ENCODE data around the gene DAO. TPM values are rescaled to one million over a fixed set of nuclear protein-coding genes. Genes with fewer than 3 reads are reported as not detected.

DAO gene
- polyA plus RNA-seq, 3 donors from 2014 or later, result not detected

GRCh38 chr12:108922918-108923317 is 43.0 kb downstream of the DAO start:
- no peak for DNase-seq
- H3K4me1 Mint-ChIP-seq, result no peaks in the 10 kb centered on the region
- H3K4me3 Mint-ChIP-seq, result no peak overlapping the region
- no peaks in the 10 kb centered on the region for H3K36me3 Mint-ChIP-seq
- peaks cover 0 to 6% (median 0%) of the 10 kb centered on the region in 6 donors for H3K9me3 Mint-ChIP-seq
- no peak overlapping the region for H3K27ac Mint-ChIP-seq
- peaks cover 2 to 3% (median 3%) of the 10 kb centered on the region in 3 donors for H3K27me3 Mint-ChIP-seq (ENCODE audit: low read depth in 3 of 3)

GRCh38 chr12:108928695-108929094 is 48.8 kb downstream of the DAO start:
- Mint-ChIP-seq H3K4me1 (no peaks in the 10 kb centered on the region), H3K9me3 (peaks cover 0 to 3% (median 0%) of the 10 kb centered on the region in 6 donors), H3K27ac (no peak overlapping the region), H3K36me3 (no peaks in the 10 kb centered on the region), H3K27me3 (ENCODE audit: low read depth in 3 of 3) (peaks cover 0 to 5% (median 1%) of the 10 kb centered on the region in 3 donors), H3K4me3 (no peak overlapping the region)
- no peak for DNase-seq

GRCh38 chr12:108930155-108930554 is 50.3 kb downstream of the DAO start:
- no peak for DNase-seq
- Mint-ChIP-seq H3K4me3 (no peak overlapping the region), H3K9me3 (peaks cover 0 to 3% (median 0%) of the 10 kb centered on the region in 6 donors), H3K4me1 (no peaks in the 10 kb centered on the region), H3K27me3 (ENCODE audit: low read depth in 3 of 3) (peaks cover 0 to 9% (median 1%) of the 10 kb centered on the region in 3 donors), H3K27ac (no peak overlapping the region), H3K36me3 (no peaks in the 10 kb centered on the region)

GRCh38 chr12:108930756-108931155 is 50.9 kb downstream of the DAO start:
- Mint-ChIP-seq H3K36me3 (no peaks in the 10 kb centered on the region), H3K9me3 (no peaks in the 10 kb centered on the region), H3K4me1 (no peaks in the 10 kb centered on the region), H3K27me3 (ENCODE audit: low read depth in 3 of 3) (peaks cover 0 to 9% (median 1%) of the 10 kb centered on the region in 3 donors), H3K4me3 (no peak overlapping the region), H3K27ac (no peak overlapping the region)
- no peak for DNase-seq

GRCh38 chr12:108933949-108934348 is 54.1 kb downstream of the DAO start:
- DNase-seq, result no peak
- Mint-ChIP-seq H3K27ac (no peak overlapping the region), H3K36me3 (no peaks in the 10 kb centered on the region), H3K4me1 (no peaks in the 10 kb centered on the region), H3K9me3 (no peaks in the 10 kb centered on the region), H3K4me3 (no peak overlapping the region), H3K27me3 (ENCODE audit: low read depth in 3 of 3) (peaks cover 0 to 7% (median 1%) of the 10 kb centered on the region in 3 donors)

- no peak overlapping the region for H3K4me3 Mint-ChIP-seq
- no peak overlapping the region for H3K27ac Mint-ChIP-seq
- H3K9me3 Mint-ChIP-seq, result no peaks in the 10 kb centered on the region
These were observed 55.4 kb downstream of the DAO start for GRCh38 chr12:108935159-108935763.

GRCh38 chr12:108938247-108938924 is 58.5 kb downstream of the DAO start:
- peaks cover 0 to 7% (median 0%) of the 10 kb centered on the region in 3 donors for H3K27me3 Mint-ChIP-seq (ENCODE audit: low read depth in 3 of 3)
- H3K4me1 Mint-ChIP-seq, result no peaks in the 10 kb centered on the region
- H3K9me3 Mint-ChIP-seq, result no peaks in the 10 kb centered on the region
- H3K36me3 Mint-ChIP-seq, result no peaks in the 10 kb centered on the region
- no peak overlapping the region for H3K4me3 Mint-ChIP-seq
- no peak for DNase-seq
- peak overlapping the region in 1 of 6 donors; percentile 48 for H3K27ac Mint-ChIP-seq

More at GRCh38 chr12:108935159-108935763, 55.4 kb downstream of the DAO start:
- DNase-seq, result no peak
- no peaks in the 10 kb centered on the region for H3K4me1 Mint-ChIP-seq
- H3K27me3 Mint-ChIP-seq (ENCODE audit: low read depth in 3 of 3), result peaks cover 0 to 7% (median 1%) of the 10 kb centered on the region in 3 donors
- no peaks in the 10 kb centered on the region for H3K36me3 Mint-ChIP-seq

GRCh38 chr12:108939594-108939993 is 59.7 kb downstream of the DAO start:
- no peaks in the 10 kb centered on the region for H3K4me1 Mint-ChIP-seq
- no peak overlapping the region for H3K4me3 Mint-ChIP-seq
- no peak overlapping the region for H3K27ac Mint-ChIP-seq
- DNase-seq, result peak in 1 of 3 donors; percentile 4
- H3K36me3 Mint-ChIP-seq, result no peaks in the 10 kb centered on the region
- no peaks in the 10 kb centered on the region for H3K9me3 Mint-ChIP-seq
- peaks cover 0 to 4% (median 0%) of the 10 kb centered on the region in 3 donors for H3K27me3 Mint-ChIP-seq (ENCODE audit: low read depth in 3 of 3)

GRCh38 chr12:108940138-108940537 is 60.2 kb downstream of the DAO start:
- no peak for DNase-seq
- Mint-ChIP-seq H3K4me3 (no peak overlapping the region), H3K27ac (no peak overlapping the region), H3K27me3 (ENCODE audit: low read depth in 3 of 3) (peaks cover 0 to 3% (median 0%) of the 10 kb centered on the region in 3 donors), H3K4me1 (no peaks in the 10 kb centered on the region), H3K36me3 (no peaks in the 10 kb centered on the region), H3K9me3 (no peaks in the 10 kb centered on the region)

GRCh38 chr12:108947097-108947496 is 67.2 kb downstream of the DAO start:
- Mint-ChIP-seq H3K9me3 (no peaks in the 10 kb centered on the region), H3K27ac (no peak overlapping the region), H3K4me3 (no peak overlapping the region), H3K27me3 (ENCODE audit: low read depth in 3 of 3) (peaks cover 3 to 6% (median 4%) of the 10 kb centered on the region in 3 donors), H3K4me1 (no peaks in the 10 kb centered on the region), H3K36me3 (no peaks in the 10 kb centered on the region)
- DNase-seq, result no peak

- Mint-ChIP-seq H3K9me3 (no peaks in the 10 kb centered on the region), H3K27me3 (ENCODE audit: low read depth in 3 of 3) (peaks cover 0 to 6% (median 4%) of the 10 kb centered on the region in 3 donors), H3K4me1 (no peaks in the 10 kb centered on the region), H3K4me3 (no peak overlapping the region), H3K27ac (peak overlapping the region in 1 of 6 donors; percentile 45), H3K36me3 (no peaks in the 10 kb centered on the region)
- DNase-seq, result no peak
These were observed 68.5 kb downstream of the DAO start for GRCh38 chr12:108948367-108948766.

GRCh38 chr12:108949976-108950375 is 70.1 kb downstream of the DAO start:
- H3K27ac Mint-ChIP-seq, result no peak overlapping the region
- H3K9me3 Mint-ChIP-seq, result no peaks in the 10 kb centered on the region
- no peak overlapping the region for H3K4me3 Mint-ChIP-seq
- no peaks in the 10 kb centered on the region for H3K4me1 Mint-ChIP-seq
- H3K36me3 Mint-ChIP-seq, result no peaks in the 10 kb centered on the region
- peaks cover 0 to 6% (median 6%) of the 10 kb centered on the region in 3 donors for H3K27me3 Mint-ChIP-seq (ENCODE audit: low read depth in 3 of 3)
- no peak for DNase-seq

All from immature natural killer cell (primary cell).